ENCODE measurements around the gene UGT3A2.

Gene UGT3A2

GRCh38 chr5:36009698-36010097 is 57.0 kb downstream of the UGT3A2 start:
- no peak for DNase-seq (ENCODE audit: low read depth in 2 of 3, low spot score in 2 of 3)

- no peak for DNase-seq (ENCODE audit: low read depth in 2 of 3, low spot score in 2 of 3)
These were observed 59.3 kb downstream of the UGT3A2 start for GRCh38 chr5:36007366-36007765.

- DNase-seq (ENCODE audit: low read depth in 2 of 3, low spot score in 2 of 3) = no peak
These were observed 60.5 kb downstream of the UGT3A2 start for GRCh38 chr5:36006163-36006562.

- DNase-seq (ENCODE audit: low read depth in 2 of 3, low spot score in 2 of 3) = no peak
These were observed 65.7 kb downstream of the UGT3A2 start for GRCh38 chr5:36001032-36001431.

GRCh38 chr5:35999547-35999946 is 67.1 kb downstream of the UGT3A2 start:
- DNase-seq (ENCODE audit: low read depth in 2 of 3, low spot score in 2 of 3) = no peak

- no peak for DNase-seq (ENCODE audit: low read depth in 2 of 3, low spot score in 2 of 3)
These were observed 70.6 kb downstream of the UGT3A2 start for GRCh38 chr5:35996076-35996475.

- no peak for DNase-seq (ENCODE audit: low read depth in 2 of 3, low spot score in 2 of 3)
These were observed 75.6 kb downstream of the UGT3A2 start, which contains the start of gene UGT3A1 for GRCh38 chr5:35990941-35991611. UGT3A1 (minus strand) TSS chr5:35991390; CDS start chr5:35991240, 150 bp downstream.

- no peak for DNase-seq (ENCODE audit: low read depth in 2 of 3, low spot score in 2 of 3)
These were observed 76.2 kb downstream of the UGT3A2 start for GRCh38 chr5:35990520-35990919.

GRCh38 chr5:35988529-35988928 is 78.2 kb downstream of the UGT3A2 start:
- DNase-seq (ENCODE audit: low read depth in 2 of 3, low spot score in 2 of 3) = no peak

- no peak for DNase-seq (ENCODE audit: low read depth in 2 of 3, low spot score in 2 of 3)
These were observed 78.9 kb downstream of the UGT3A2 start for GRCh38 chr5:35987776-35988175.

All from activated CD8-positive, alpha-beta memory T cell treated with anti-CD3 and anti-CD28 coated beads for 48 hours (primary cell).